SK-N-SH (cell line): Measurements from ENCODE around the gene BAZ1B. TPM values are rescaled to one million over a fixed set of nuclear protein-coding genes. Genes with fewer than 3 reads are reported as not detected.

Experiments used
- CTCF ChIA-PET: fragments of 300-600, 350-600 bp; formaldehyde crosslinking; extraction: SDS; loops from one replicate; lab custom pipeline; 2021; lab: Yijun Ruan, JAX
- POLR2A ChIA-PET: fragments of 350-600 bp; sonication (Branson Sonifier 250); formaldehyde crosslinking; extraction: SDS; loops from one replicate; lab custom pipeline; 2020; ENCODE audit warnings: antibody characterized with exemption, inconsistent platforms; lab: Yijun Ruan, JAX
- DNase-seq: peaks from one replicate; pipeline ENCODE4 v3.0.0; 2012
- H2AFZ ChIP-seq: fragments of 200-600 bp; sonication (generic); 2 replicates; pipeline ENCODE4 v1.8.1; 2016; ENCODE audit warnings: antibody characterized with exemption, mild to moderate bottlenecking, low read depth
- H3F3A ChIP-seq: fragments of 200-600 bp; sonication (generic); replicated peaks from 2 replicates; pipeline ENCODE3; 2016; ENCODE audit warnings: antibody characterized with exemption, mild to moderate bottlenecking; ENCODE audit not compliant: insufficient read depth
- H3K27ac ChIP-seq, 2 experiments: fragments of 200-500 bp in 1 of 2; fragments of 200-600 bp in 1 of 2; sonication (Bioruptor generic) in 1 of 2; sonication (generic), shearing (Covaris generic) in 1 of 2; 2 replicates each; pipeline versions ENCODE4 v1.5.1 to v1.6.1; 2014 to 2016; ENCODE audit warnings: low read depth in 2 of 2, inconsistent platforms in 1 of 2, low read length in 1 of 2, mild to moderate bottlenecking in 1 of 2, mixed read lengths in 1 of 2
- H3K27me3 ChIP-seq: fragments of 200-600 bp; sonication (generic), shearing (Covaris generic); 2 replicates; pipeline ENCODE4 v1.6.1; 2016; ENCODE audit warnings: mixed run types; ENCODE audit not compliant: insufficient read depth
- H3K36me3 ChIP-seq, 2 experiments: fragments of 200-500 bp in 1 of 2; fragments of 200-600 bp in 1 of 2; sonication (Bioruptor generic) in 1 of 2; sonication (generic) in 1 of 2; replicated peaks in 1 of 2; 2 replicates each; pipeline versions ENCODE3 to v1.5.1; 2014 to 2016; ENCODE audit warnings: low read length in 1 of 2, mild to moderate bottlenecking in 1 of 2; ENCODE audit not compliant: insufficient read depth in 2 of 2, control insufficient read depth in 1 of 2
- H3K4me1 ChIP-seq, 2 experiments: fragments of 200-500 bp in 1 of 2; fragments of 200-600 bp in 1 of 2; sonication (Bioruptor generic) in 1 of 2; sonication (generic), shearing (Covaris generic) in 1 of 2; 2 replicates each; pipeline versions ENCODE4 v1.5.1 to v1.6.1; 2014 to 2016; ENCODE audit warnings: low read depth in 1 of 2, low read length in 1 of 2, mixed run types in 1 of 2; ENCODE audit not compliant: insufficient read depth in 2 of 2, control insufficient read depth in 1 of 2
- H3K4me2 ChIP-seq: fragments of 200-600 bp; sonication (generic), shearing (Covaris generic); 2 replicates; pipeline ENCODE4 v1.6.1; 2017; ENCODE audit warnings: mixed run types
- H3K4me3 ChIP-seq, 2 experiments: fragments of 200-500 bp in 1 of 2; fragments of 200-600 bp in 1 of 2; sonication (Bioruptor generic) in 1 of 2; sonication (generic), shearing (Covaris generic) in 1 of 2; 2 replicates each; pipeline versions ENCODE4 v1.5.1 to v1.8.1; 2014 to 2016; ENCODE audit warnings: low read depth in 2 of 2, inconsistent platforms in 1 of 2, low read length in 1 of 2, mild to moderate bottlenecking in 1 of 2, mixed read lengths in 1 of 2, moderate library complexity in 1 of 2
- H3K79me2 ChIP-seq: fragments of 200-600 bp; sonication (generic); 2 replicates; pipeline ENCODE4 v1.8.1; 2017; ENCODE audit warnings: mild to moderate bottlenecking; ENCODE audit not compliant: insufficient read depth
- H3K9ac ChIP-seq: fragments of 200-600 bp; sonication (generic); 2 replicates; pipeline ENCODE4 v1.6.1; 2017; ENCODE audit warnings: mixed run types
- H3K9me2 ChIP-seq: fragments of 200-600 bp; sonication (generic); 2 replicates; pipeline ENCODE4 v1.6.1; 2017; ENCODE audit warnings: mixed run types
- H3K9me3 ChIP-seq: fragments of 200-600 bp; sonication (generic); 2 replicates; pipeline ENCODE4 v1.6.1; 2017; ENCODE audit warnings: mixed run types, mild to moderate bottlenecking, moderate library complexity
- H4K20me1 ChIP-seq: fragments of 200-600 bp; sonication (generic); 2 replicates; pipeline ENCODE4 v1.6.1; 2017; ENCODE audit warnings: mild to moderate bottlenecking, mixed run types; ENCODE audit not compliant: insufficient read depth
- CTCF ChIP-seq: fragments of 200-600 bp; sonication (generic); IDR thresholded peaks from 2 replicates; pipeline ENCODE4 v1.6.1; 2017; ENCODE audit warnings: antibody characterized with exemption, mild to moderate bottlenecking, moderate library complexity
- ELF1 ChIP-seq: IDR thresholded peaks from 2 replicates; pipeline ENCODE4 v1.4.0; 2012
- EZH2phosphoT487 ChIP-seq: fragments of 200-600 bp; sonication (generic); IDR thresholded peaks from 2 replicates; pipeline ENCODE4 v1.6.1; 2017; ENCODE audit warnings: low read depth, mixed run types, mild to moderate bottlenecking, antibody characterized with exemption, moderate library complexity, borderline replicate concordance
- FOXJ3 ChIP-seq: sonication (generic); formaldehyde crosslinking; IDR thresholded peaks from 2 replicates; pipeline ENCODE4 v1.5.1; 2020; ENCODE audit warnings: mild to moderate bottlenecking, missing genetic modification reagents
- FOXM1 ChIP-seq: IDR thresholded peaks from 2 replicates; pipeline ENCODE4 v1.4.0; 2012; ENCODE audit warnings: low read depth, mild to moderate bottlenecking
- GABPA ChIP-seq: IDR thresholded peaks from 2 replicates; pipeline ENCODE4 v1.4.0; 2012; ENCODE audit warnings: low read depth, mild to moderate bottlenecking
- MAX ChIP-seq: IDR thresholded peaks from 2 replicates; pipeline ENCODE4 v1.4.0; 2012; ENCODE audit warnings: low read depth
- MEF2A ChIP-seq: IDR thresholded peaks from 2 replicates; pipeline ENCODE4 v1.4.0; 2012; ENCODE audit warnings: low read depth, borderline replicate concordance
- POLR2AphosphoS5 ChIP-seq: IDR thresholded peaks from 2 replicates; pipeline ENCODE4 v1.6.1; 2012; ENCODE audit warnings: low read depth, low read length
- RFX5 ChIP-seq: IDR thresholded peaks from 2 replicates; pipeline ENCODE4 v1.6.1; 2012; ENCODE audit warnings: mild to moderate bottlenecking, improper control_type of control experiment, low read length
- TAF1 ChIP-seq: IDR thresholded peaks from 2 replicates; pipeline ENCODE4 v1.6.1; 2012; ENCODE audit warnings: low read depth, mild to moderate bottlenecking, low read length, moderate library complexity, borderline replicate concordance
- YY1 ChIP-seq: IDR thresholded peaks from 2 replicates; pipeline ENCODE4 v1.4.0; 2012; ENCODE audit warnings: low read depth, mild to moderate bottlenecking
- ZBTB33 ChIP-seq: IDR thresholded peaks from 2 replicates; pipeline ENCODE4 v1.4.0; 2012; ENCODE audit warnings: low read depth, borderline replicate concordance
- WGBS: methylation state at CpG from one replicate; pipeline ENCODE4 v1.1.6; 2017; ENCODE audit warnings: low lambda C conversion rate; 5-methylcytosine and 5-hydroxymethylcytosine counted together
- polyA plus RNA-seq, 3 experiments: library from polyadenylated mRNA; depleted of rRNA; stranded (reverse); fragments of >200 nt; gene quantifications; 2 replicates each; pipeline ENCODE4 v1.2.3, GENCODE V29; 2012
- TF ChIP-seq, protein P1 (sequence below): fragments of 150-350 bp; IDR thresholded peaks from 2 replicates; pipeline ENCODE4 v1.6.1; 2017; ENCODE audit warnings: antibody characterized with exemption, low read length, low read depth, borderline replicate concordance

Gene BAZ1B
- polyA plus RNA-seq, 1 of the 3 experiments (the other 2 are of a cell fraction): 20.9 TPM

- Histone ChIP-seq H3K27me3 (no peaks in the 10 kb centered on the region), H3K79me2 (peaks cover 89% of the 10 kb centered on the region), H3K4me1 (no peaks in the 10 kb centered on the region), H3K9ac (no peak overlapping the region), H2AFZ (no peak overlapping the region), H3K27ac (no peak overlapping the region), H4K20me1 (peaks cover 44% of the 10 kb centered on the region), H3K4me2 (no peak overlapping the region), H3K9me2 (no peaks in the 10 kb centered on the region), H3F3A (peaks cover 12% of the 10 kb centered on the region), H3K4me3 (no peak overlapping the region), H3K9me3 (no peaks in the 10 kb centered on the region), H3K36me3 (peaks cover 28 to 64% of the 10 kb centered on the region in 2 experiments)
- ChIA-PET POLR2A (interaction anchor here (1.1 kb wide), 1 partner anchor 22 kb away, joined by 3 read pairs; the partner anchor contains the start of gene BAZ1B), CTCF (interaction anchor here (0.6 to 1.4 kb wide), 2 partner anchors 13 to 81 kb away, joined by 3 to 4 read pairs; no protein-coding TSS in a partner anchor)
- WGBS: 98% methylated on average over 2 of the region's 2 CpGs
- DNase-seq: no peak
- no peak for TF ChIP-seq FOXJ3 (CRISPR knock-in tag)
- no peak for TF ChIP-seq MAX
- TF ChIP-seq YY1: no peak
- no peak for TF ChIP-seq MEF2A
- TF ChIP-seq POLR2AphosphoS5: no peak
- TF ChIP-seq EZH2phosphoT487: no peak
- TF ChIP-seq, protein P1, sequence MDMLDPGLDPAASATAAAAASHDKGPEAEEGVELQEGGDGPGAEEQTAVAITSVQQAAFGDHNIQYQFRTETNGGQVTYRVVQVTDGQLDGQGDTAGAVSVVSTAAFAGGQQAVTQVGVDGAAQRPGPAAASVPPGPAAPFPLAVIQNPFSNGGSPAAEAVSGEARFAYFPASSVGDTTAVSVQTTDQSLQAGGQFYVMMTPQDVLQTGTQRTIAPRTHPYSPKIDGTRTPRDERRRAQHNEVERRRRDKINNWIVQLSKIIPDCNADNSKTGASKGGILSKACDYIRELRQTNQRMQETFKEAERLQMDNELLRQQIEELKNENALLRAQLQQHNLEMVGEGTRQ: no peak
- no peak for TF ChIP-seq GABPA
- TF ChIP-seq ZBTB33: no peak
- TF ChIP-seq ELF1: no peak
- TF ChIP-seq RFX5: no peak
- TF ChIP-seq FOXM1: no peak
- no peak for TF ChIP-seq TAF1
- no peak for TF ChIP-seq CTCF
These were observed 22.6 kb upstream of the BAZ1B start for GRCh38 chr7:73544678-73545077.
